NCI-H187 treated with DMSO at 0.1 percent for 48 hours (cell line): ENCODE data around the gene GIMD1.

ENCODE experiments used
- DNase-seq: peaks from one replicate; lab custom pipeline; 2025; lab: John Stamatoyannopoulos, UW

Gene GIMD1

DNA sequence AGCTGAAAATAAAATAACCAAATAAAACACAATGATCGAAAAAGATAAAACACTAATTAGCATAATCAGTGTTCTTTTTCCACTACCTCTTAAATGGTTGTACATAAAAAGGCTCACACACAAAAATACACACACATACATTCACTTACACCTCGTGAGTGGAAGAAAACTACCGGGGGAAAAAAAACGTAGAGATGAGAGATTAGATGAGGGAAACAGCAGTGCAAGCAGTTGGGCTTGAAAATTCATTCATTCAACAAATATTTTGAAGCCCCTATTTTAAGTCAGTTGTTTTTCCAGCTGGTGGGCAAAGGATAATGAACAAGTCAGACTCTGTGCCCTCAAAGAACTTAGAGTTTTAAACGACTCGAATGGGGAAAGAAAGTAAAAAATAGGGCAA, 53.6 kb downstream of the GIMD1 start:
- no peak for DNase-seq

GRCh38 chr4:106312997-106313522, 55.5 kb downstream of the GIMD1 start:
- no peak for DNase-seq

GRCh38 chr4:106312377-106312776, 56.2 kb downstream of the GIMD1 start:
- DNase-seq: no peak
